HG03103 (cell line): Measurements from ENCODE around the gene EPB41L3.
"Not testable (repeated sequence)": the region's sequence is repeated elsewhere in the genome, so short reads cannot be mapped to it uniquely, and the experiment has no call there.

Experiments used
- ATAC-seq: cut with Tn5 transposase; IDR thresholded peaks from one replicate; pipeline ENCODE4 v1.9.1; 2021; ENCODE audit warnings: low read depth; ENCODE audit not compliant: unreplicated experiment

Gene EPB41L3

GRCh38 chr18:5532066-5532465 is 11.7 kb downstream of the EPB41L3 start:
- no peak for ATAC-seq

- no peak for ATAC-seq
Observed at GRCh38 chr18:5530629-5531178, 13.1 kb downstream of the EPB41L3 start.

DNA sequence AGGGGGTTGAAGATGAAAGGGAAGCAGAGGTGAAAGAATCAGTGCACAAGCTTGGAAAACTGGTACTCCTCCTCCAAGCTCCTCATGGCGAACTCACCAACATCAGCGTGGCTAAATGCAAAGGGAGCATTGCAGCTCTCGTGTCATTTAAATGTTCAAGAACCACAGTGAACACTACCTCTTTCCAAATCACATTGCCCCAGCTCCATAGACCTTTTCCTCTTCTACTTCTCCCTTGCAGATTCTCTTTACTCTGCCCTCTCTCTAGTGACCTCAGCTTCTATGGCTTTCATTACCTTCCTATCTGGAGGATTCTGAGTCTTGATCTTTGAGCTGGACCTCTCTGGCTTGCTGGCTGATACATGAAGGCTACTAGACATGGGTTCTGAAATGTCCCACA is 14.3 kb downstream of the EPB41L3 start:
- no peak for ATAC-seq

DNA sequence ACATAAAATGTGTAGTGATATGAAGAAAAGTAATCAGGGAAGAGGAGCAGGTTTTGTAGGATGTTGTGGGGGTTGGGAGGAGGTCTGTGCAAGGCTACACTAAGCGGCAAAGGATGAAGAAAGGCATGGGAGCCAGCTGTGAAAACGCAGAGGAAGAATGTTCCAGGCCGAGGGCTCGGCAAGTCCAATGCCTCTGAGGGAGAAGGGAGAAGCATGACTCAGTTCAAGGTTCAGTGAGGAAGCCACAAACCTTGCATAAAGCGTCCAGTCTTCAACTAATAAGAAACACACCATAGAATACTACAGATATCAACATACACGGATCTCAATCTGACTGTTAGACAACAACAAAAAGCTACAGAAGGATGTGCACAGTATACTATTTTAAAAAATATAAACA is 16.2 kb downstream of the EPB41L3 start:
- ATAC-seq = no peak

- no peak for ATAC-seq
Observed at GRCh38 chr18:5524660-5525059, 19.1 kb downstream of the EPB41L3 start.

GRCh38 chr18:5521000-5521399 is 22.8 kb downstream of the EPB41L3 start:
- no peak for ATAC-seq

- no peak for ATAC-seq
Observed at GRCh38 chr18:5520464-5520863, 23.3 kb downstream of the EPB41L3 start.

DNA sequence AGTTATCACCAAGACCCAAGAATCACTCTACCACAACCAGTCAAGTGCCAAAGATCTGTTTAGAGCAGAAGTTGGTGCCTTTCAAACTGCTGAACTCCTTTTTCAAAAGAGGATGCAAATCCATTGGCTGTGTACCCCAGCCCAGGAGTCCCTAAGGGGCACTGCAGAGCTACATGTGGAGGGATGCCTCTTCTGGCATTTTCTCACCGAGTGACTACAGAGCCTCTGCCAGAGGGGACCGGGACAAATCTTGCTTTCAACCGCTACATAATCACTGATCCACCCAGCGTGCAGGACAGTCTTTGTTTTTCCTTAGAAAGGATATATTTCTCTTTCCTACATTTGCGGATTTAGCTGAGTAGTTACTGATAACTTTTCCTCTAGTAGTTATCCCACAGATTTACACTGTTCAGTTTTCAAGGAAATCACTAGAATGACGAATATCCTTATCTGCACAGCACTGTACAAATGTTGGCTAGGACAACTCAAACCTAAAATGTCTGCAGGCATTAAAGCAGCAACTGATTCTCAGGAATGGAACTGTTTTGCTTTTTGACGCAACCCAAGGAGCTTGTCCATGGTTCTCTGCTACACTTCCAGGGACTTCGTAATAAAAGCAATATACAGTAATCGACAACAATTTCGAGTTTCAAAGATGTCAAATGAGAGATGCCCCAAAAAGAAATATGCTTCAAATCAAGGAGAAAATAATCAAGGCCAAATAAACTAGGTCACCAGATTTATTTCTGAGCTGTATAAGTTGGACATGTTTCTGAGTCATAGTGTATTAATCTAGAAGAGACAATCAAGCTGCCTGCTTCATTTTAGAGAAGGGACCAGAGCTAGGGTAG is 24.1 kb downstream of the EPB41L3 start:
- ATAC-seq = no peak

DNA sequence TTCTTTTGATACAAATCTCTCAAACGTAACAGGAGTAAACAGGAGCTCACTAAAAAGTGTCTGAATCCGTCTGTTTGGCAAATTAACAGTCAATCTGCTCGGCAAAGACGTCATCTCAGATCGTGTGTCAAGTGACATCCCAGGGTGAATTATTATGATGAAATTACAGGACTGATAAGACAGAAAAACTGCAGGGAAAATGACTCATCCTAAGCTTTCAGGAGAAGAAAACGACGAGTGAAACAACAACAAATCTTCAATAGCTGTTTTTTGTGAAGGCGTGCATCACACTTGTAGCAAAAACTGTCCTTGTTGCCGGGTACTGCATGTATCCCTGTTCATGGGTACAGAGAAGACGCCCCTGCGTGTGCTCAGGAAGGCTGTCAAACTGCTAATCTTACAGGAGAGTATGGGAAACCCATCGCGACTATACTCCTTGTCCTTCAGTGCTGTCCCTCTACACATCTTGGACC is 24.9 kb downstream of the EPB41L3 start:
- no peak for ATAC-seq

GRCh38 chr18:5518179-5518770 is 25.5 kb downstream of the EPB41L3 start:
- ATAC-seq = no peak

DNA sequence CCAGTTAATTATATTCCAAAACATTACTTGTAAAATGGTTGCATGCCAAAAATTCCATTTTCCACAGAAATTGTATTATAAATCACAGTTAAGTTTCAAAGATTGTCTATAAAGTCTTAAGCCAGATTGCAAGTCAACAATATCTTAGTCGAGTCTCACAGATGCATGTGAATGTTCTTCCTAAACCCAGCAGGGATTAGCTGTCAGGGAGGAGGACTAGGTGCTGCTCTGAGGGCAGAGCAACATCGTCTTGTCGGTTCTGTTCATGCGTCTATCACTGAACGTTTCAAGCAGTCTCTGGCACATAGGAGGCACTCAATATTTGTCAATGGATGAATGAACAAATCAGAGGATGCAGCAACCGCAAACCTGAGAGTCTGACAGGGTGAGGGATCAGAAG is 27.0 kb downstream of the EPB41L3 start:
- no peak for ATAC-seq

- no peak for ATAC-seq
Observed at GRCh38 chr18:5515011-5515784, 28.6 kb downstream of the EPB41L3 start.

DNA sequence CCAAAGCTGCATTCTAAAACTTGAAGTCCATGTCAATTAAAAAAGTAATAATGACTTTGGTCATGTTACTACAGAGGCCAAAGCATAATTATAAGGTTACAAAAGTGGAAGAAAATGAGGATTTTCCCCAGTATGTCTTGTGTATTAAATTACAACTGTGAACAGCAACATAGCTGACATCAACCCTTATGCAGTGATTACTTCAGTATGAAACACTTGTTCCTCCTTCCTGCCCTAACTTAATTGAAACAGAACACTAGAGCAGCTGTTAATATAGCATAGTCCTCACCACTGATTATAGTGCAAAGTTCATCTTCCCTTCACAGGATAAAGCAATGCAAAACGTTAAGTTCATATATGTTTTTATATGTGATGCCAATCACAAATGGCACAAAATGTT is 29.9 kb downstream of the EPB41L3 start:
- ATAC-seq = no peak

DNA sequence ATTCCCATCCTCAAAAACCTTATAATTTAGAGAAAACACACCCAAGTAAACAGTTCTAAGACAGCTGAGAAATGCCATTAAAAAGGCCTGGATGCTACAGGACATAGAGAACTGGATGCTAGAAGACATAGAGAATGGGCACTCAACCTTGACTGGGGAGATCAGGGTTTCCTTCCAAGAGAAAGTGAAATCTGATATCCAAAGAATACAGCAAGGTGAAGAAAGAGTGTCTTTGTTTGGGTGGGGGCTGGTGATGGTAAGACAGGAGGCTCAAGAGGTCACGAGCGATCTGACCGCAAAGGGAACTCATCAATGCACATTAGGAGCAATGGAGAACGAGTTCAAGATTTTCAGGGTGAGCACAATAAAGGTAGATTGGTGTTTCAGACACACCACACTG is 31.6 kb downstream of the EPB41L3 start:
- ATAC-seq = no peak

DNA sequence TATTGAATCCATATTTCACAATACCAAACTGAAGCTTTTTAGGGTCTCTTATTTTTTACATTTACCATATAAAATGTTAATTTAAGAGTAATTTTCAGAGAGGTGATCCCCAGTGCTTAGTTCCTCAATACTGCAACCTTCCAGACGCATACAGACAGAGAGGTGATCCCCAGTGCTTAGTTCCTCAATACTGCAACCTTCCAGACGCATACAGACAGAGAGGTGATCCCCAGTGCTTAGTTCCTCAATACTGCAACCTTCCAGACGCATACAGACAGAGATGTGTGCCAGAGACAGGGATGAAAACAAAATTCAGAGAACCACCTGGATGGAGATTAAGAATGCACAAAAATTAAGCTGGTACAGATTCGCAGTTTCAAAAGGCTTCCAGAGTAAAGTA is 32.3 kb downstream of the EPB41L3 start:
- not testable (repeated sequence) for ATAC-seq

- no peak for ATAC-seq
Observed at GRCh38 chr18:5510135-5510846, 33.5 kb downstream of the EPB41L3 start.

GRCh38 chr18:5508821-5509220 is 35.0 kb downstream of the EPB41L3 start:
- ATAC-seq = no peak

DNA sequence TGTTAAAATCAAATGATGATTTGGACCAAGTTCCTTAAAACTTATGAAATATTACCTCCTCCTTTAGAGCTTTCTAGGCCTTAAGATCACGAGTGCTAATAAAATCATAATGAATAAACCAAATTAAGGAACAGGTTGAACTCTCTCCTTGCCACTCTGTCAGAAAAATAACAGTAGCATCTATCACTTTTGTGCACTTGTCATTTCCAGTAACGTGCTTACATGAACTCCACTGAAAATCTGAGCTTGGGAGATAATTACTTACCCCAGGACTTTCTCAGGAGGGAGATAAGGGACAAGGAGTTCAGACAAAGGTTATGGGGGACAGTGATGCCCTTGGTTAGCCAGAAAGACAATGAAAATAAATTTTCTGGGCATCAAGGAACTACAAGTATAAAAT is 36.0 kb downstream of the EPB41L3 start:
- ATAC-seq = no peak

DNA sequence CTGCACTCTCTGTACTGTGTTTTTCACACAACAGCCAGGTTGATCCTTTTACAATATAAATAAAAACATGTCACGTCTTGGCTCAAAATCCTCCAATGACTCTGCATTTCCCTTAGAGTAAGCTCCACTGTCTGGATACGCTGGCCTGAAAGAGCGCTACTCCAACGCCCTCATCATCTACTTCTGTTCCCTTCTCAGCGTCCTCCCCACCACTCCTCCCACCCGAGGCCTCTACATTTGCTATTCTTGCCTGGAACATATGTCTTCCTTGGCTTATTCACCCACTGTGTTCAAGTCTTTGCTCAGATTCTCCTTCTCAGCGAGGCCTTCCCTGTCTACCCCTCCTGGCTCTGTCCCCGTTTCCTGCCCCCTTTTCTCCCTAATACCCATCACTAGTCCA is 37.6 kb downstream of the EPB41L3 start:
- no peak for ATAC-seq

GRCh38 chr18:5503740-5504139 is 40.1 kb downstream of the EPB41L3 start:
- ATAC-seq = no peak
